ENCODE measurements around the gene TULP4.
"Not testable (repeated sequence)": the region's sequence is repeated elsewhere in the genome, so short reads cannot be mapped to it uniquely, and the experiment has no call there.

DNA sequence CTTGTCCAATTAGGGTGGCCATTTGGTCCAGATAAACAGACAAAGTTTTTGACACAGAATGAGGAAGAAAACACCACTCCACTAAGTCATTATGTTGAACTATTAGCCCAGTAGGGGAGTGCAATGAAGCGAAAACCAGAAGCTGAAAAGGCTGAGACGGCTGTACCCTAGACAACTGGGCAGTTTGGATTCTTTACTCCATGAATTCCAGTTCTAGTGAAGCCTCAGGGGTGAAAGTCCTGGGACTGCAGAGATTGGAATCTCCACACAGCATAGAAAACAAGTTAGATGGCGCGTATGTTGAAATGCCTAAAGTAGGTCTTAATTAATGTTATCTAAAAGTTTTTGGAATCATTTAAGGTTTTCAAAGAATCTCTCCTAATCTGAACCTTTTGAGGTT is 10.7 kb upstream of the TULP4 start:
- not testable (repeated sequence) for TF ChIP-seq CSDC2, OSR1, ZFP30, ISL1, ESRRG, SNAI2 (CRISPR knock-in tag; IDR thresholded peaks at IDR 0.05)
- TF ChIP-seq, protein P1, sequence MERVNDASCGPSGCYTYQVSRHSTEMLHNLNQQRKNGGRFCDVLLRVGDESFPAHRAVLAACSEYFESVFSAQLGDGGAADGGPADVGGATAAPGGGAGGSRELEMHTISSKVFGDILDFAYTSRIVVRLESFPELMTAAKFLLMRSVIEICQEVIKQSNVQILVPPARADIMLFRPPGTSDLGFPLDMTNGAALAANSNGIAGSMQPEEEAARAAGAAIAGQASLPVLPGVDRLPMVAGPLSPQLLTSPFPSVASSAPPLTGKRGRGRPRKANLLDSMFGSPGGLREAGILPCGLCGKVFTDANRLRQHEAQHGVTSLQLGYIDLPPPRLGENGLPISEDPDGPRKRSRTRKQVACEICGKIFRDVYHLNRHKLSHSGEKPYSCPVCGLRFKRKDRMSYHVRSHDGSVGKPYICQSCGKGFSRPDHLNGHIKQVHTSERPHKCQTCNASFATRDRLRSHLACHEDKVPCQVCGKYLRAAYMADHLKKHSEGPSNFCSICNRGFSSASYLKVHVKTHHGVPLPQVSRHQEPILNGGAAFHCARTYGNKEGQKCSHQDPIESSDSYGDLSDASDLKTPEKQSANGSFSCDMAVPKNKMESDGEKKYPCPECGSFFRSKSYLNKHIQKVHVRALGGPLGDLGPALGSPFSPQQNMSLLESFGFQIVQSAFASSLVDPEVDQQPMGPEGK (CRISPR knock-in tag; IDR thresholded peaks at IDR 0.05; ENCODE audit: borderline replicate concordance), result not testable (repeated sequence)

All from SK-N-SH treated with all-trans-retinoic acid at 6 μM for 48 hours (cell line).